GM12801 (cell line): Measurements from ENCODE around the gene SPINK7.

ENCODE experiments used
- TF ChIP-seq, protein P1 (sequence below): IDR thresholded peaks from one replicate; pipeline ENCODE4 v1.5.1; 2011; ENCODE audit warnings: control low read depth; ENCODE audit not compliant: insufficient read length; ENCODE audit errors: extremely low read depth

Gene SPINK7

DNA sequence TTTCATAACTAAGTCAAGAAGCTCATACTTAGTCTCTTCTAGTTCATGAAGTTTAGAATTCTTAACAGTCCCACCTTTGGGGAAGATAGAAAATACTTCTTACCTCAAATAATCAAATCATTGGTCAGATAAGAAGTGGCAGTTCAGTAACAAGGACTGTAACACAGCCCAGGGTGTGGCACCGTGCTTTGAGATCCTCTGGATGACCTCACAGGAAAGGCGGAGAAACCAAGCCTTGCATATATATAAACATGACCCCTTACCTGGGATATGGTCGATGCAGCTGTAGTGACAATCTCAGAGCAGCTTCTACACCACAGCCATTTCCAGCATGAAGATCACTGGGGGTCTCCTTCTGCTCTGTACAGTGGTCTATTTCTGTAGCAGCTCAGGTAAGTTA, at the start of gene SPINK7:
Gene SPINK7, plus strand, starts transcription at position 271 of the 400 bp plus-strand sequence. Its CDS starts 61 bp downstream, at position 332.
- TF ChIP-seq, protein P1, sequence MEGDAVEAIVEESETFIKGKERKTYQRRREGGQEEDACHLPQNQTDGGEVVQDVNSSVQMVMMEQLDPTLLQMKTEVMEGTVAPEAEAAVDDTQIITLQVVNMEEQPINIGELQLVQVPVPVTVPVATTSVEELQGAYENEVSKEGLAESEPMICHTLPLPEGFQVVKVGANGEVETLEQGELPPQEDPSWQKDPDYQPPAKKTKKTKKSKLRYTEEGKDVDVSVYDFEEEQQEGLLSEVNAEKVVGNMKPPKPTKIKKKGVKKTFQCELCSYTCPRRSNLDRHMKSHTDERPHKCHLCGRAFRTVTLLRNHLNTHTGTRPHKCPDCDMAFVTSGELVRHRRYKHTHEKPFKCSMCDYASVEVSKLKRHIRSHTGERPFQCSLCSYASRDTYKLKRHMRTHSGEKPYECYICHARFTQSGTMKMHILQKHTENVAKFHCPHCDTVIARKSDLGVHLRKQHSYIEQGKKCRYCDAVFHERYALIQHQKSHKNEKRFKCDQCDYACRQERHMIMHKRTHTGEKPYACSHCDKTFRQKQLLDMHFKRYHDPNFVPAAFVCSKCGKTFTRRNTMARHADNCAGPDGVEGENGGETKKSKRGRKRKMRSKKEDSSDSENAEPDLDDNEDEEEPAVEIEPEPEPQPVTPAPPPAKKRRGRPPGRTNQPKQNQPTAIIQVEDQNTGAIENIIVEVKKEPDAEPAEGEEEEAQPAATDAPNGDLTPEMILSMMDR: no peak

DNA sequence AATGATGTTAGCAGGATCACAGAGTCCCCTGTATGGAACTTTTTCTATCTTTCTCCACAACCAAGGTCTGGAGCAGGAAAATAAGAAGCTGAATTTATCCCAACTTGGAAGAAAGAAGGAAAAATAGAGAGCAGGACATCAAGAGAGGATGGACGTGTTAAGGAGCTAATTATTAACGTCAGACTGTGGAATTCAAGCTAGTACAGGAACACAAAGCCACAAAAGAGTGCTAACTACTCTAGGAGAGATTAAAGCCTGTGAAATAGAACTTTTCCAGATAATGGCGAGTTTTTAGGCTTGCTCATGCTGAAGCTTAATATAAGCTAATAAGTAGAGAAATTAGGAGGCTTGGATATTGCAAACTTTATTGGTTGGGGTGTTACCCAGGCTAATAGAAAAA, 44.3 kb upstream of the SPINK7 start:
- TF ChIP-seq, protein P1: no peak

DNA sequence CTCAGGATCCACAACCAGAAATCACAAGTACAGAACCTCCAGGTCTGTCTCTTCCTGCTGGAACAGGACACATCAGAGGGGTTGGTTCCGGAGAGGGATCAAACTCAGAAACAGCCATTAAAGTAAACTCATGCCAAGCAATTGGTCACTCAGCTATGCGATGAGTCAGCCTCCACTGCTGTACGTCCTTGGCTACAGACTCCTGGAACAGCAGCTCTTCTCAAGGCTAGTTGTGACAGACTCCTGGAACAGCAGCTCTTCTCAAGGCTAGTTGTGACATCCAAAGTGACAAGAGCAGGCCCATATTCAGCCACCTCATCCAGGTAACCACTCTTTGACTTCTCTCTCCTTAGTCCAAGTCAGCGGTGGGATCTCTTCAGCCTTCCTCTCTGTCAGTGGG, 43.7 kb upstream of the SPINK7 start, which contains the start of gene SPINK13:
Gene SPINK13, plus strand, starts transcription at position 229 of the 400 bp plus-strand sequence. CDS start 1,279 bp downstream, outside the sequence.
- TF ChIP-seq, protein P1: no peak

DNA sequence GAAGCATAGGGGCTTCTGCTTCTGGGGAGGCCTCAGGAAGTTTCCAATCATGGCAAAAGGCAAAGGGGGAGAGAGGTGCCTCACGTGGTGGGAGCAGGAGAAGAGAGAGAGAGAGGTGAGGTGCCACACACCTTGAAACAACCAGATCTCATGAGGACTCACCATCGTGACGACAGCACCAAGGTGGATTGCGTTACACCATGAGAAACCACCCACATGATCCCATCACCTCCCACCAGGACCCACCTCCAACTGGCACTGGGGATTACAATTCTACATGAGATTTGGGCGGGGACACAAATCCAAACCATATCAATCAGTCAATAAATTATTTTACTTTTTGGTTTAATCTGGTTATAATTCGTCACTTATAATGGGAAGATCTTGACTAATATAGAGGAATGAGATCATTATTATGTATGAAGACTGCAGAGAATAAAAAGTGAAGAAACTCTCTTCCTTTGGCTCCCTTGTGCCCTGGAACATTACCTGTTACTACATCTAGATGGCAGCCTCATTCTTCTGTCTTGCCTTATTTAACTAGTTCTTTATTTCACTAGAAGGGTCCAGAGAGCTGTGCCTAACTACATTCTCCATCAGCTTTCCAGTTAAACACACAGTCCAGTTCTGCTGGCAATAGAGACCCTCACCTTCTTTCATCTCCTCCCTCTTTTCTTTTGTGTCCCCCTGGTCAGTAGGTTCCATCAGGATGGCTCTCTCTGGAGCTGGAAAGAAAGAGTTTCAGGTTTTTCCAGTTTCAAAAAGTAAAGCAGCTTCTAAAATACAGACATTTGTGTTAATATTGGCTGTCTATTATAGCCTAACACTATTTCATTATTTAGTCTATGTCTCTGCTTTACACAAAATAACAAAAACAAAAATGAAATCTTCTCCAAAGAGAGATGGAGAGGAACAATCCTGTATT, 21.7 kb upstream of the SPINK7 start:
- TF ChIP-seq, protein P1: no peak

DNA sequence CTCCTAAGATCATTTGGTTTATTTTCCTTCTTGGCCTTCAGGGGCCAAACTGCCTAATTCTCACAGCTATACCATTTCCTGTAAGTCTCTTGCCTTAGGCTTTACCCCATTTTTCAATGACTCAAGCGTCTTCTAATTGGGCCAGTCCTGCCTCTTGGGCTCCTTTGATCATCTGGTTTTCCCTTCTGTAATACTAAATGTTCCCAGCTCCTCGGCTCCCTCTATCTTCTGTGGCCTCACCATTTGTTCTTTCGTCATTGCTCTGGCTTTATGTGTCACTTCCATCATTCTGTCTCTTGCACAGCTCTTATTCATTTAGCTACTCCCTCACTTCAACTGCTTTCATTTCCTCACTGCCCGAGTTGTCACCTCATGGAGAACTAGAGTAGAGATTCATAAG, 14.5 kb upstream of the SPINK7 start:
- TF ChIP-seq, protein P1: no peak

DNA sequence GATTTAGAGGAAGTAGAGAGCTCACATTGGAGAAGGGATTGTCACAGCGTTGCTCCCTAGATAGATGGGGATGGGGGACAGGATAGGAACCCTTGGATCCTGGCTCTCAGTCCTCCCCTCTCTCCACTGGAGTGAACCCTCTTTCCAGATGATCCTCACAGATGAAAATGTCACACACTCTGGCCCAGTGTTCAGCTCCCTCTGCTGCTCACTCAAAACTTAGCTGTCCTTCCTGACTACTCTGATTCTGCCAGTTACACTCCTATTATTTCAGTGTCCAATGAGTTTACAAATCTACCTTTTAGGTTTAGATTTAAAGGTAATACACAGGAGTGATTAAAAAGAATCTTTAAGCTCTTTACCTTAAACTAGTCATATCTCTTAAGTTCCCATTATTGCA, 5.8 kb upstream of the SPINK7 start:
- TF ChIP-seq, protein P1: no peak

DNA sequence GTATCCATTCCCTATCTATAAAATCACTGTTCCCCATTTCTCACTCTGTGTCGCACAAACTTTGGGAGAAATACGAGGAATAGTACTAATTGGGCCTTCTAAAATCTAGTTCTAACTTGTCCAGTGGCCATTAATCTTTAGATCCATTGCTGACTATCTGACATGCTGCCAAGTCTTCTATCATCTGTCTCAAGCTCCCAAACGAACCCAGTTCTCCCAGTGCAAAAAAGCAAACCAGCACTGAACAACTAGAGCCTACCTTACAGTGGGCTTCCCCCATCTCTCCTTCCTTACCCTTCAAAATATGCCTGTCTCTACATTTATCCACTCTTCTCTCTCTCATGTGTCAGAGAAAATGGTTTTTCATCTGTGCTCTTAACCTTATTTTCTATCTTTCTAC, 3.2 kb upstream of the SPINK7 start:
- TF ChIP-seq, protein P1: no peak
